Panc1 (cell line): ENCODE measurements around the gene ALX1. TPM values are rescaled to one million over a fixed set of nuclear protein-coding genes. Genes with fewer than 3 reads are reported as not detected.

ENCODE experiments used
- ATAC-seq: fragments of 200-7000 bp; cut with Tn5 transposase; 2 replicates; pipeline ENCODE4 v1.9.1; 2020; ENCODE audit warnings: mild to moderate bottlenecking, moderate library complexity
- BruUV-seq: library from RNA; stranded (reverse); fragments of 400-500 nt; replicated peaks from 2 replicates; lab custom pipeline; 2021; lab: Mats Ljungman, UMichigan
- CTCF ChIA-PET: fragments of 300-600 bp; sonication (Branson Sonifier 250); formaldehyde crosslinking; loops from one replicate; lab custom pipeline; 2022; ENCODE audit warnings: antibody characterized with exemption; lab: Charles Lee
- POLR2A ChIA-PET: fragments of 300-600 bp; sonication (Branson Sonifier 250); formaldehyde crosslinking; loops from one replicate; lab custom pipeline; 2022; ENCODE audit warnings: antibody characterized with exemption; lab: Charles Lee
- DNase-seq: peaks from one replicate; pipeline ENCODE4 v3.0.0-alpha.2; 2010; ENCODE audit warnings: low read depth, low spot score
- H3K27ac ChIP-seq: 2 replicates; pipeline ENCODE4 v1.5.1; 2011; ENCODE audit warnings: mild to moderate bottlenecking, low read length, inconsistent platforms
- H3K27me3 ChIP-seq: fragments of 200-500 bp; sonication (Bioruptor generic); 2 replicates; pipeline ENCODE4 v1.6.0; 2014; ENCODE audit warnings: low read length, inconsistent platforms; ENCODE audit not compliant: control insufficient read depth, insufficient read depth
- H3K36me3 ChIP-seq: fragments of 200-500 bp; sonication (Bioruptor generic); 2 replicates; pipeline ENCODE4 v1.5.1; 2014; ENCODE audit warnings: inconsistent platforms, mild to moderate bottlenecking, low read length, moderate library complexity; ENCODE audit not compliant: control insufficient read depth, insufficient read depth
- H3K4me1 ChIP-seq: 2 replicates; pipeline ENCODE4 v1.5.1; 2011; ENCODE audit warnings: inconsistent platforms, mild to moderate bottlenecking, low read length, moderate library complexity; ENCODE audit not compliant: control insufficient read depth, insufficient read depth
- H3K4me3 ChIP-seq, 2 experiments: 2 replicates each; pipeline ENCODE4 v1.5.1; 2011 to 2012; ENCODE audit warnings: low read depth in 2 of 2, low read length in 2 of 2, mild to moderate bottlenecking in 2 of 2, inconsistent platforms in 1 of 2, moderate library complexity in 1 of 2
- H3K9me3 ChIP-seq: fragments of 200-500 bp; sonication (Bioruptor generic); 2 replicates; pipeline ENCODE4 v1.5.1; 2014; ENCODE audit warnings: low read depth, mild to moderate bottlenecking, inconsistent platforms, low read length, moderate library complexity; ENCODE audit not compliant: control insufficient read depth, insufficient read depth
- CTCF ChIP-seq: fragments of 450-650 bp; IDR thresholded peaks from 2 replicates; pipeline ENCODE4 v1.5.1; 2017; ENCODE audit warnings: mild to moderate bottlenecking
- POLR2AphosphoS5 ChIP-seq: IDR thresholded peaks from 2 replicates; pipeline ENCODE4 v1.6.1; 2012; ENCODE audit warnings: mild to moderate bottlenecking, low read depth, low read length, moderate library complexity
- REST ChIP-seq, 2 experiments: IDR thresholded peaks; 2 replicates each; pipeline ENCODE4 v1.6.1; 2011 to 2012; ENCODE audit warnings: low read depth in 2 of 2, control low read depth in 1 of 2, low read length in 1 of 2, mild to moderate bottlenecking in 1 of 2, moderate library complexity in 1 of 2; ENCODE audit not compliant: insufficient read depth in 1 of 2
- SIN3A ChIP-seq: IDR thresholded peaks from 2 replicates; pipeline ENCODE4 v1.6.1; 2012; ENCODE audit warnings: low read depth, mild to moderate bottlenecking, low read length, moderate library complexity, borderline replicate concordance; ENCODE audit not compliant: insufficient read depth
- TCF7L2 ChIP-seq: IDR thresholded peaks from 2 replicates; pipeline ENCODE4 v1.6.1; 2011; ENCODE audit warnings: mild to moderate bottlenecking, low read depth, low read length, inconsistent platforms
- in situ Hi-C: cut with HindIII; loops from 2 replicates; pipeline ENCODE4 v1.10.0; 2016; ENCODE audit warnings: low sequenced_read_pairs, low pct_unique_long_range_greater_than_20kb
- intact Hi-C: fragments of 100-400 bp; cut with micrococcal nuclease; formaldehyde crosslinking; loops from one replicate; pipeline ENCODE4 v1.10.0; 2022; ENCODE audit not compliant: unreplicated experiment
- total RNA-seq: library from RNA; stranded (reverse); gene quantifications from one replicate; pipeline ENCODE4 v1.2.1, GENCODE V29; 2021; ENCODE audit not compliant: unreplicated experiment

ALX1 gene
- total RNA-seq, 1 experiment from 2014 or later = 0.23 TPM

- Histone ChIP-seq H3K9me3 (no peaks in the 10 kb centered on the region), H3K4me1 (no peaks in the 10 kb centered on the region), H3K36me3 (no peaks in the 10 kb centered on the region), H3K4me3 (no peak overlapping the region), H3K27ac (no peak overlapping the region), H3K27me3 (no peaks in the 10 kb centered on the region)
- DNase-seq = no peak
- POLR2A ChIA-PET = no interaction called here
- in situ Hi-C loops = no loop called here
- ATAC-seq = no peak
- TF ChIP-seq SIN3A (no peak), TCF7L2 (no peak), REST (IDR thresholded peaks at IDR 0.05; ENCODE audit: insufficient read depth in 1 of 2, low read depth in 2 of 2, low read length in 1 of 2) (no peak), POLR2AphosphoS5 (no peak), CTCF (no peak)
- intact Hi-C loops = no loop called here
- BruUV-seq = no TSS peak
- CTCF ChIA-PET = no interaction called here
Observed at GRCh38 chr12:85348779-85349178, 68.8 kb downstream of the ALX1 start.

GRCh38 chr12:85350356-85350755 lies 70.3 kb downstream of the ALX1 start:
- no peaks in the 10 kb centered on the region for H3K27me3 ChIP-seq
- no peak overlapping the region for H3K4me3 ChIP-seq
- CTCF ChIA-PET = no interaction called here
- H3K4me1 ChIP-seq = no peaks in the 10 kb centered on the region
- DNase-seq = no peak
- in situ Hi-C loops = no loop called here
- H3K27ac ChIP-seq = no peak overlapping the region
- TF ChIP-seq REST (IDR thresholded peaks at IDR 0.05; ENCODE audit: insufficient read depth in 1 of 2, low read depth in 2 of 2, low read length in 1 of 2) (no peak), TCF7L2 (no peak), CTCF (no peak), POLR2AphosphoS5 (no peak), SIN3A (no peak)
- POLR2A ChIA-PET = no interaction called here
- intact Hi-C loops = no loop called here
- no peaks in the 10 kb centered on the region for H3K9me3 ChIP-seq
- no peaks in the 10 kb centered on the region for H3K36me3 ChIP-seq
- BruUV-seq = no TSS peak
- ATAC-seq = no peak

Other genes starting within 250 kb of the ALX1 start
- gene TSPAN19, start 243.9 kb upstream of the ALX1 start, total RNA-seq = not detected
- gene LRRIQ1, start 243.9 kb upstream of the ALX1 start, total RNA-seq = 0.15 TPM